Activated naive CD8-positive, alpha-beta T cell treated with anti-CD3 and anti-CD28 coated beads for 36 hours (primary cell): ENCODE measurements around the gene DESI1. TPM values are rescaled to one million over a fixed set of nuclear protein-coding genes. Genes with fewer than 3 reads are reported as not detected.

Experiments used
- total RNA-seq, 2 experiments: library from RNA; stranded (reverse); gene quantifications; one replicate each; pipeline ENCODE4 v1.2.3, GENCODE V29; 2021

The DESI1 gene
- total RNA-seq, 2 experiments from 2014 or later = 67.0 to 78.8 TPM

Other genes with a start within 250 kb of the DESI1 start
- 1 to 10 TPM; 2.6 to 2.8 TPM for gene TEF, start 239.1 kb downstream of the DESI1 start, total RNA-seq
- gene TOB2, start 174.2 kb downstream of the DESI1 start, total RNA-seq = 10 to 100 TPM; 33.9 to 34.8 TPM
- gene PHF5A, start 152.4 kb downstream of the DESI1 start, total RNA-seq = 100 to 1,000 TPM; 114 to 117 TPM
- gene ACO2, start 151.9 kb downstream of the DESI1 start, total RNA-seq = 100 to 1,000 TPM; 107 to 109 TPM
- 10 to 100 TPM; 69.2 to 70.1 TPM for gene POLR3H, start 76.6 kb downstream of the DESI1 start, total RNA-seq
- gene CSDC2, start 60.0 kb downstream of the DESI1 start, total RNA-seq = not detected
- gene PMM1, start 31.2 kb downstream of the DESI1 start, total RNA-seq = 10 to 100 TPM; 24.3 to 26.9 TPM
- 100 to 1,000 TPM; 498 to 502 TPM for gene XRCC6, start 252 bp upstream of the DESI1 start, total RNA-seq
- 100 to 1,000 TPM; 339 to 357 TPM for gene SNU13, start 67.8 kb upstream of the DESI1 start, total RNA-seq
- gene MEI1, start 78.5 kb upstream of the DESI1 start, total RNA-seq = 10 to 100 TPM; 23.4 to 28.8 TPM
- gene CCDC134, start 179.6 kb upstream of the DESI1 start, total RNA-seq = 10 to 100 TPM; 14.4 to 15.8 TPM
- gene SREBF2, start 212.1 kb upstream of the DESI1 start, total RNA-seq = 10 to 100 TPM; 68.1 to 74.8 TPM